Embryonic facial prominence (tissue), 1 donor: ENCODE results near the gene CSPG4.
"Not testable (repeated sequence)": the region's sequence is repeated elsewhere in the genome, so short reads cannot be mapped to it uniquely, and the experiment has no call there.

Experiments
- DNase-seq: peaks from one replicate; pipeline ENCODE4 v3.0.0-alpha.2; 2016; ENCODE audit errors: extremely low spot score

Gene CSPG4

DNA sequence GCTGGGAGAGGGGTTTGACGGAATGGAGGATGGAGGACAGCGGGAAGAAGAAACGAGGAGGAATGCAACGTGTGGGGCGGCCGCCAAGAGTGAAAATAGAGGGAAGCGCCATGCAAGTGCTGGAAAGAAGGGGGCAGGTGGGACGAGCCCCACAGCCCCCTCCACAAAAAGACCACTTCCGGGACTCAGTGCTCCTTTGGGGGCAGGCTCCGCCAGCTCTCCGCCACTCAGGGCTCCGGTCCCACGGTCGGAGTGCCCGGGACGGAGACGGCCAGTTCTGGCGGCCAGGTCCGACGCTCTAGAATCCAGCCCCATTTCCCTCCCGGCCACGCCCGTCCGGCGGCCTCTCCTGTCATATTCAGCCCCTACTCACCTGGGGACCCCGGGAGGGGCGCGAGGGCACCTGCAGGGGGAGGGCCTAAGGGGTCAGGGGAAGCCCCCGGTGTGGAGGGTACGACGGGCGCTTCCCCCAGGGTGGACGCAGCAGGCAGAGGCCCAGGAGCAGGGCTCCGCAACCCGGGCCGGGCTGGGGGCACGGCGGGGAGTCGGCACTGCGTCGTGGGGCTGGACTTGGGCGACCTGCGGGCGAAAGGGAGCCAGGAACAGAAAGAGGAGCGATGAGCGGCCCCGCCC lies 25.5 kb upstream of the CSPG4 start:
- no peak for DNase-seq

DNA sequence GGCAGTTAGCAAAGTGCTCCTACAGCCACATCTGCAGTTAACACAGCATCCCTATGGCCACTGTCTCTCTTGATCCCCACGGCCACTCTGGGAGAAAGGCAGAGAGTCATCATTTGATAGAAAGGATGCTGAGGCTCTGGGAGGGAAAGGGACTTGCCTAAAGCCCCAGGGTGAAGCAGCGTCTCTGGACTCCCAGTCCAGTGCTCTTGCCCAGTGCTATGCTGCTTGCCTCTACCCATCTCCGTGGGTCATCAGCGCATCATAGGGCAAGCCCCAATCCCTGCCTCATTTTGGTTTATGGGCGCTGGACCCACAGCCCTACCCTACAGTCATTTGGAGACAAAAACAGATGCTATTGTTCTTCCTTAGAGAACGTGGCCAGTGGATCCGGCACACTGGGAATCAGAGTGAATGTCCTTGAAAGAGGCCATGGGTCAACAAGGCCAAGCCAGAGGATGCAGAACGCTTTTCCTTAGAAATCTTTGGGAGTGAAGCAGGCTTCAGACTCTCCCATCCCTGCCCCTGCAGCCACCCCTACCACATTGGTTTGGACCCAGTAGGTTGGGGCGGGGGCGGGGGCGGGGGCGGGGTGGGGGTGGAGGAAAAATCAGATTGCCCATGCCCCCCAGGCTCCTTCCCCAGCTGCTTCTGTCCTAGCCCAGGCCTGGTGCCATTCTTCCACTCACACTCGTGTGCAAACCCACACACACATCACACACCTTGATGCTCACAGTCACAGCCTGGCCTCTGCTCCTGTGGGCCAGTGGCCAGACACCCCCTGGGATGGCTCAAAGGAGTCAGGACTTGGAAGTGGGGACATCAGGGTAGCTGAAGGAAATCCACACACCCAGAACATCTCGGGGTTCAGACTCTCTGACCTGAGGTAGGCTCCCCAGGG lies 24.7 kb upstream of the CSPG4 start:
- DNase-seq: not testable (repeated sequence)

DNA sequence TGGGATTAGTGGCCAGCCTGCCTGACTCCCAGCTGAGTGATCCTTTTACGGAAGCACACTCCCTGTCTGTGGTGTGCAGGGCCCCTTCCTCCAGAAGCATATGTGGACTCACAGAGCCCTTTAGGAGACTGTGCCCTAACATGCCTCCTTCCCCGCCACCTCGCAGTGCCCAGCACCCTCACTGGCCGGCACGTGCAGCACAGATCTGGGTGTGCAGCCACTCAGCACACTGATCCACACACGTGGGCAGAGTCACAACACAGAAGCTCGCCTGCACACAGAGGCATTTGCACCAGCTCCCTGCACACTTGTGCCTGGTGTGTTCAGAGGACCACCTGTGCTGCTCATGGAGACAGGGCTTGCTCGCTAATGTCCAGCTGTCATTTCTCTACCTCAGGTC lies 23.6 kb upstream of the CSPG4 start:
- no peak for DNase-seq

DNA sequence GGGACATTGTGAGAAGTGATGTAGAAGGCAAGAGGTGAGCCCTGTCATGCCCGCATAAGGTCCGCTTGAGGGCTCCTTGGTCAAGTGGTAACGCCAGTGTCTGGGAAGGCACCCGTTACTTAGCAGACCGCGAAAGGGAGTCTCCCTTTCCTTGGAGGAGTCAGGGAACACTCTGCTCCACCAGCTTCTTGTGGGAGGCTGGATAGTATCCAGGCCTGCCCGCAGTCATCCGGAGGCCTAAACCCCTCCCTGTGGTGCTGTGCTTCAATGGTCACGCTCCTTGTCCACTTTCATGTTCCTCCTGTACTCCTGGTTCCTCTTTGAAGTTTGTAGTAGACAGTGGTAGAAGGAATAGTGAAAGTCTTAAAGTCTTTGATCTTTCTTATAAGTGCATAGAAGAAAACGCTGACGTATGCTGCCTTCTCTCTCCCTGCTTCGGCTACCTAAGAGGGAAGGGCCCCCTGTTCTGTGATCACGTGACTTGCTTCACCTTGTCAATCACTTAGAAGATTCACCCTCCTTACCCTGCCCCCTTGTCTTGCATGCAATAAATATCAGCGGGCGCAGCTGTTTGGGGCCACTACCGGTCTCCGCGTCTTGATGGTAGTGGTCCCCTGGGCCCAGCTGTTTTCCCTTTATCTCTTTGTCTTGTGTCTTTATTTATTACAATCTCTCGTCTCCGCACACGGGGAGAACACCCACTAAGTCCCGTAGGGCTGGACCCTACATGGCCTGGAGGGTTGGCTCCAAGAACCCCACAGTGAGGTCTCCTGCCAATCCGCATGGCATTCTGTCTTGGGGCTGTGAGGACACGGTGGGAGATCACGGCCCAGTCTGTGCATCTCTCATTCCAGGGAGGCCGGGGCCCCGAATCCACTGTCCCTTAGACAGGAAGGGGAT lies 22.5 kb upstream of the CSPG4 start:
- DNase-seq: not testable (repeated sequence)

DNA sequence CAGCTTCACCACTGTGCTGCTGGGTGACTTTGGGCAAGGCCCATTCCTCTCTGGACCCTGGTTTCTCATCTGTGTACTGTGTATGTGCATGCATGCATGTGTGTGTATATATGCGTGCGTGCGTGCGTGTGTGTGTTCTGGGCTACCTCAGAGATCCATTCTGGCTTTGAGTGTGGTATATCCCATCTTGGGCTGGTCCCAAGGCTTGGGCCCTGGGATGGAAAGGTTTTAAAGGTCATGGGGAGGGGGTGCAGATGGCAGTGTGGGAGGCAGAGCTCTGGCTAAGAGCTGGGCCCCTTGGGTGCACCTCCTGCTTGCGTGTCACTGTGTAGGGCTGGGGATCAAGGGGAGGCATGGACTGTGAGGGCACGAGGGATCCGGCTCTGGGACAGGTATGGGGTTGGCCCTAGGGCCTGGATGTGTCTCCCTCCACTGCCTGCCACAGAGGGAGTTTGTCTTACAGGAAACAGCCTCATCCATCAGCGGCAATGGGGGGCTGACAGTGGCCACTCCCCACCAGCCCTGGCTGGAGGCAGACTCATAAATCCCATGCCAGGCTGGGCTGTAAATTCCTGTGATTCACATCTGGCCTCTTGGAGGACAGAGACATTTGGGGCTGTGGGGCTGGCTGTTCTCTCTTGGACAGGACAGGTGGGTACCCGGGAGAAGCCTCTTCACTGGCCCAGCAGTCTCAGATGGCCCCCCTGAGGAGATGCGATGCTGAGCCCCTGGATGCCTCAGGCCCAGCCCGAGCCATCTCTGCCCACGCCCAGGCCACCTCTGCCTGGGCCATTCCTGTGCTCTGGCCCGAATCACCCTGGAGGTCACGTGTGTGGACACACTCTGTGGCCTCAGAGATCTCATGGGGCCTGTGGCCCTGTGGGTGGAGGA lies 21.4 kb upstream of the CSPG4 start:
- no peak for DNase-seq

DNA sequence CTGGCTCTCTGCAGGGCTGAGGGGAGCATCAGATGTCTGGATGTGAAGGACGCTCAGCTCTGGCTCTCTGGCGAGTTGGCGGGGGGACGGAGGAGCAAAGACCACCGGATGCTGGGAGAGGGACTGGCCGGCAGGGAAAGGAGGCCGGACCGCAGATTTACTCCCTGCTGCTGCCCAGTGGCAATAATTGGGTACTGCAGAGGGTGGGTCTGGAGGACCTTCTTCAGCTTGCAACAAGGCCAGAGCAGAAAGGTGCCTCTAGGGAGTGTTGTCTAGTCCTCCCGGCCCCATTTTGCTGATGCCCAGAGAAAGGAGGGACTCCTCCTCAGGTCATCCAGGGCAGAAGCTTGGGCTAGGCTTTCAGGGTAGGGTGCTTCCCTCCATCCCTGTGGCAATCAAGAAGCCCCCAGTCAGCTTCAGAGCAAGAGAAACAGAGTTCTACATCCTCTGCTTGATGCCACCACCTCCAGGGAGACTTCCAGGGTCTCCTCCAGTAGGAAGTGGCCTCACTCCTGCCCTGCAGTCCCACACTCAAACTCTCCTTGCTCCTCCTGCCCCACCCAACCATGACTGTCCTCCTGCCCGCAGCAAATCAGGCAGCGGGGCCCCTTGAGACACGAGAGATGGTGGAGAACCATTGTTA lies 20.3 kb upstream of the CSPG4 start:
- no peak for DNase-seq

DNA sequence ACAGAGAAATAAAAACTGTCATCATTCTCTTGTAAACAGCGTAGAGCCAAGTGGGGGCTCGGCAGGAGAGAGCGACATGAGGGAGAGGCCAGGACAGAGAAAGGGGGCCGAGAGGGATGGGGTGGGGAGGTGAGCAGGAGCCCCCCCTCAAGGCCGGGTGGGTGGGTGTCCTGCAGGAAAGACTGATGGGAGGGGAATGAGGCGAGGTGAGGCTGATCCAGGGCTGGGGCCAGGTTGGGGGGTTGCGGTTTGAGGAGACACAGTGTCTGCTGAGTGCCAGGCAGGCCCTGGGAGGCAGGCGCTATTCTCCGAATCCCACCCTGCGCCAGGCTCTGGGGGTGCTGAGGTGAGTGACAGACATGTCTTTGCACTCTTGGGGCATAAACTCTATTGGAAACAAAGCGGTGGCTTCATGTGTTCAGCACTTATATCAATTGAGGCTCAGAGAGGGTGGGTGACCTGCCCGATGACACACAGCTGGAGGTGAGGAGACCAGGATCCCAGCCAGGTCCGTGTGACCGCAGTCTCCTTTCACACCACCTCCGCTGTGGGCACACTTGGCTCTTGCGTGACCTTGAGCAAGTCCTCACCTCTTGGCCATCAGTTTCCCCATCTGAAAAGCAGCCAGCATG lies 19.6 kb upstream of the CSPG4 start:
- no peak for DNase-seq

DNA sequence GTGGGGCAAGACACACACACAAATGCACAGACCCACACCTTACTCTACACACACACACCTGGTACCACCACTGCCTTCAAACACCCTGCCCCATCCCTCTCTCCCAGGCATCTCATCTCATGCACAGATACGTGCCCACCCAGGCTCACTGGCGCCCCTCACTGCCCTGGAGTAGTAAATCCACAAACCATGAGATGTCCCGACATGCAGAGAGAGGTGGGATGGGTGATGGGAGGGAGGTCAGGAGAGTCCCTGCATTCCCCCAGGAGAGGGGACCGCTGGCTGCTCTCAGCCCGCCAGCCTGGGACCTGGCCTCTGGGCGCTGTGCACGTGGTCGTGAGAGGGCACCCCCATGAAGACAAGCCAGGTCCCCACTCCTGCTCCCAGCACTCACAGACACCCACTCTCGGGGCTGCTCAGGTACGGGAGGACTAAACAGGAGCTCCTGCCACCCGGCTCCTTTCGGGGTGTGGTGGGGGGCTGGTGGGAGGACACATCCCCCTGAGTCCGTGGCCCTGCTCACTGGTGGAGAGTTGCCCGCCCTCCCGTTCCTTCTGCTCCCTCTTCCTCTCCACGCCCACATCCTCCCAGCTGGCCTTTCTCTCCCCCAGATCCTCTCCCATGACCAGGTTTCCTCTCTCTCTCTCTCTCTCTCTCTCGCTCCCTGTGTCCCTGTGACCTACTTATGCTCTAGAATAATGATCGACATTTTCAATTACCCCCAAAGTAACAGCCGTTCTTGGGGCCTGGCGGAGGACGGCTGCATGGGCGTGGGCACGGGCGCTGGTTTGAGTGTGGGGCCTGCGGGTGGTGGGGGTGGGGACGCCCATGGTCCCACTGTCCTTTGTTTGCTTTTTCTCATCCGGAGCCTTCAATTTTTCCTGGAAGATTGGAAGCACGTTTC lies 18.9 kb upstream of the CSPG4 start:
- no peak for DNase-seq

DNA sequence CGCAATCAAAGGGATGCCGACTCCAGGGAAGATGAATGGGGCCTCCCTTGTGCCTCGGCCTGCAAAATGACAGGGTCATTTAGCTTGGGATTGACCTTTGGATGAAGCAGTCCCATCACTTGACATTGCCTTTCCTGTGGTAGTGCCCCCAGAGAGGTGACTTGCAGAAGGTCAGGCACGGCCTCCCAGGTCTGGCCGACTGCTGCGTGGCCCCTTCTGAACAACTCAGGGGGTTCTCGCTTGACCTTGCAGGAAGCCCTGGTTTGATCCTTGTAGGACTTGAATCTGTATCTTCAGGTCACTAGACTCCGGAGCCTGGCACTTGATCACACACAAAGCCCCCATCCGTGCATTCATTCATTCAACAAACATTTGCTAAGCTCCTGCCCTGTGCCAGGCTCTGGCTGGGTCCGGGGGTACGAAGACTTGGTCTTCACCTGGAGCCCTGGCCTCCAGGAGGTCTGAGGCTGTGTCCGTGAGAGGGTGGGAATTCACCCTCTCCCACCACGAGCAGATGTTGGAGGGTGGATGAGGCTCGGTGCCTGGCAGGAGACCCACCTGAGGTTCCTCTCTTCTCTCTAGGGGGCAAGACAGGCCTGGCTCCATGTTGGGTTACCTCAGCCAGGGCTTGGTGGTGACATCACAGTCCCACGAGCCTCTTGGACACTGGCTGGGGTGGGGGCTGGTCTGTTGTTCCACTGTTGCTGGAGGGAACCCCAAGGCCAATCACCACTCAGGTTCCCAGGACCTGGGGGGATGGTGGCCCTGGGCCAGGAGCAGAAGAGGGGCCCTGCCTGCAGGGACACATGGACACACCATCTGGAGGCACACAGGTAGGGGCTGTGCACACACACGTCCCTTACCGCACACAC lies 18.0 kb upstream of the CSPG4 start:
- not testable (repeated sequence) for DNase-seq

DNA sequence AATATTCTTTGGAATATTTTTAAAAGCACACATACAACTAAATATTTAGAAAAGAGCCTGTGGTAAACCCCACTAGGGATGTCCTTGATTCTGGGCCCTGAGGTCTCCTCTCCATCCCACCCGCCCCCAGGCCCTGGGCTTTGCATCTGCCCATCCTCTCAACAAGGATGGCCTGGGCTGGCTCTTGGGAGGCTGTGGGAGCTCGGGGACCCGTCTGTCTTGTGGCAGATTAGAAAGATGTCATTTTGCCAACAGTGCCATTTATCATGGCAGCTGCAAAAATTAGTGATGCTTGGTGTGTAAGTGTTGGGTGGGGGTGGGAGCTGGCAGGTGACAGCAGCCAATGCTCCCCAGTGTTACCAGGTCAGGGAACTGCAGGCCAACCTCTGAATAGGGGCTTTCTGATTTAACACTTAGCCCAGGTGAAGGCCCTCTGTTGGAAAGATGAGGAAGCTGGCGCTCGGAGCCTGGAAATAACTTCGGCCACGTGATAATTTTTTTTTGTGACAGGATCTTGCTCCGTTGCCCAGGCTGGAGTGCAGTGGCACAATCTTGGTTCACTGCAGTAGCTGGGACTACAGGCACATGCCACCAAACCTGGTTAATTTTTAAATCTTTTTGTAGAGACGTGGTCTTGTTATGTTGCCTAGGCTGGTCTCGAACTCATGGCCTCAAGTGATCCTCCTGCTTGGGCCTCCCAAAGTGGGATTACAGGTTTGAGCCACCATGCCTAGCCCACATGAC lies 16.9 kb upstream of the CSPG4 start:
- no peak for DNase-seq

DNA sequence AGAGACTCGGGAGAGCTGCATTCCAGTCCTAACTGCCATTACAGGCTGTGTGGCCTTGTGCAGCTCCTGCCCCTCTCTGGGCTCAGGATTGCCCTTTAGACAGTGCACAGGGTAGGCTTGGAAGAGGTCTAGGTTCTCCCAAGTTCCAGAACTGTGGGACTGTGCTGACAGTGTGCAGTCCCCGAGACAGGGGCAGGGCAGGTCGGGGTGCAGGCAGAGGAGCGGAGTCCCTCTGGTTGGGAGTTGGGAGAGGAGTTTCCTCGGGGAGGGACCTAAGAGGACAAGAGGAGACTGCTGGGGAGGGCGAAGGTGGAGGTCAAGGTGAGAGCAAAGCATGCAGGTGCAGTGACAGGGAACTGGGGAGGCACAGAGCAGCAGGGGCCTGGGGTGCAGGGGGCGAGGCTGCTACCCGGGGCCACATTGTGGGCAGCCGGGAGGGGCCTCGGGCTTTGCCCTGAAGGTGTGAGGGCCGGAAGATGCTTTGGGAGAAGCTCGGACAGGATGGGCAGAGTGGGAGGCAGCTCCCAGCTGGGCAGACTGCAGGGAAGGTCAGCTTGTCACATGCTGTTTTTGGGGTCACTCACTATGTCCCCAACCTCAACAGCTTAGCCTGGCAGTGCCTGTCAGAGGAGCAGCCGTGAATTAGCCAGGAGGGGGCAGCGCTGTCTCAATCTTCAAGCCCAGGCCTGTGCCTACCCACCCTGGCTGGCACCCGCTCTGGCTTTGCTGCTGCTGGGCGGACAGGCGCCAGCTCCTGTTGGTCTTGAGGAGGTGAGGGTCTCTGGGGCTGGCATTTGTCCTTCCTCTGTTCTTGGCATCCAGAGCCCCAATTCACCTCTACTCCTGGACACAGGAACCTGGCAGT lies 15.4 kb upstream of the CSPG4 start:
- no peak for DNase-seq

DNA sequence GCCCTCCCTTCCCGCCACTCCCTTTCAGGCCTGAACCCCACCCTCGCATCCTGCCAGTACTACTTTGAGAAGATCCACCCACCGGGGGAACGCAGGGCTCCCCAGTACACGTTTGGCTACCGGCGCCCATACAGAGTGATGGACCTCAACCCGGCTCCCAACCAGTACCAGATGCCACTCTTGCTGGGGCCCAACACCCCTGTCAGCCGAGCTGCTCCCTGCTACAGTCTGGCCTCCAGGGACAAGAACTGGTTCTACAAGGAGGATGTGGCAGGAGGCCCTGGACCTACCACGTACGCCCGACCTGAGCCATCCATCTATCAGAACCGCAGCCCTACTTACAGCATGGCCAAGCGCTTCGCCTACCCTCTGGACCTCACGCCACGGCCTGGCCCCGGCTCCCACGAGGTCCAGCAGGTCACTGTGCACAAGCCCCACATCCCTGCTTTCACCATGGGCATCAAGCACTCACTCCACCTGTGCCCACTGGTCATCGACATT lies 14.4 kb upstream of the CSPG4 start:
- DNase-seq: no peak

DNA sequence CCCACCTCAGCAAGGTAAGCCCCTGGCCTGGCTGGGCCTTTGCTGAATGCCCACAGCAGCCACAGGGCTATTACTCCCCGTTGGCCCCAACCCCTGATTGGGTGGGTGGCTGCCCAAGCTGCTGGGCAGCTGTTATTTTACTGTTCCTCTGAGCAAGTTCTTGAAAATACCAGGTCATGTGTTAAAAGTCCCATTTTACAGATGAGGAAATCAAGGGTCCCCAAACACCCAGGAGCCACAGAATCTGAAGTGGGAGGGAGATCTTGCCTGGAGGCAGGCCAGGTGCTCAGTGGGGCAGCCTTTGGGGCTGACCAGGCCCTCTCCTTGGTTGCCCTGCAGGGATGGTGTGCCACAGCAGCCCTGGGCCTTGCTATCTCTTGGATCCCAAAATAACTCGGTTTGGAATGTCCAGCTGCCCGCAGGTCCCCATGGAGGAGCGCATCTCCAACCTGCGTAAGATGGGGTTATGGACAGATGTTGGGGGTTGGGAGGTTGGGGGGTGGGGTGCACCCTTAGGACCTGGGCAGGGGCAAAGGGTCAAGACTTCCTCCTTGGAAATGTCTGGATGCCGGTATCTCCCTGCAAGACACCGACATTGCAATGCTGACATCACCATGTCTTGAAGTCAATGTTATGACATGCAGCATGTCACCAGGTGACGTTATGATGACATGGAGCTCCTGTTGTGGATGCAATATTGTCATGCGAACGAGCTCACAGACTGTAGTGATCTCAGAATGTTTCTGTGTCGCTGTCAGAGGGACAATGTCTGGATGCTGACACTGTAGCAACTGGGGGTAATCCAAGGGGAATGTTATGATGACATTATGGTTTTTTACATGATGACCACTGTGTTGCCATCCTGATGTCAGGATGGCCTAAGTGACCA lies 13.3 kb upstream of the CSPG4 start:
- DNase-seq: no peak

DNA sequence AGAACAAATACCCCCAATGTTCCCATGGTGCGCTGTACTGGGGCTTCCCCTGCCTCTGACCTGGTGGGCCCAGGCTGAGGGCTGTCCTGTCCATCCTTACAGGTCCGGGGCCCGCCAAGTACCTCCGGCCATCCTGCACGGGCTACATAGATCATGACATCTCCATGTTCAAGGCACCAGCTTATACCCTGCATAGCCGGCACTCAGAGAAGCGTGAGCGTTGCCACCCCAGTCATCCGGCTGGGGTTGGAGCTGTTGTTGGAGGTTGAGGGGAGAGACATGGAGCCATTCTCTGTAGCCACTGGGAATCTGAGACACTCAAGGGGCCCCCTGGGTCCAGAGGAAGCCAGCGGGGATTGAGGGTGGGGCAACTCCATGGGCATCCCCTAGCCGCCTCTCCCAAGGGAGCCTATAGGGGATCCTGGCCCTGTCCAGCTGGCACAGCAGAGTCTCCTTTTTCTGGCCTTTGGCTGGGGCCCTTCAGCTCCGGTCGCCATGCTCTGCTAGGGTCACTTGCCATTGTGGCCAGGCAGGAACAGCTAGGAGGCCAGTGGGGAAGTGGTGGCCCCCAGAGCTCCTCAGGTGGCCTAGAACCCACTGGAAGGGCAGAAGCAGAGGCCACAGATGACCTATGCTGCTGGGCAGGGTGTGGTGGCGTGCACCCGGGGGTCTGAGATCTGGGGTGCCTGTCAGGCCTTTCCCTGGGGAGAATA lies 12.5 kb upstream of the CSPG4 start:
- DNase-seq: no peak
